GM12891 (cell line): Measurements from ENCODE around the gene BDH1.
"Not testable (repeated sequence)": the region's sequence is repeated elsewhere in the genome, so short reads cannot be mapped to it uniquely, and the experiment has no call there.

Source experiments
- DNase-seq: peaks from one replicate; pipeline ENCODE4 v3.0.0; 2011; ENCODE audit warnings: low spot score; ENCODE audit not compliant: insufficient read length
- FAIRE-seq: peaks from 2 replicates; lab custom pipeline; 2011; peaks lifted over from hg19 to GRCh38; lab: Jason Lieb, UNC
- PAX5 ChIP-seq: IDR thresholded peaks from 2 replicates; pipeline ENCODE4 v1.6.1; 2011; ENCODE audit warnings: low read length, moderate library complexity, mild to moderate bottlenecking; ENCODE audit not compliant: insufficient read depth, severe bottlenecking
- POLR2A ChIP-seq: IDR thresholded peaks from 2 replicates; pipeline ENCODE4 v1.6.1; 2011; ENCODE audit warnings: low read depth, low read length, control low read depth
- POLR2AphosphoS5 ChIP-seq: IDR thresholded peaks from 2 replicates; pipeline ENCODE4 v1.6.1; 2011; ENCODE audit warnings: low read depth, low read length, control low read depth
- POU2F2 ChIP-seq: IDR thresholded peaks from 2 replicates; pipeline ENCODE4 v1.6.1; 2011; ENCODE audit warnings: low read depth, mild to moderate bottlenecking, control low read depth, low read length, moderate library complexity
- SPI1 ChIP-seq: IDR thresholded peaks from 2 replicates; pipeline ENCODE4 v1.6.1; 2011; ENCODE audit warnings: low read depth, low read length, control low read depth
- TAF1 ChIP-seq: IDR thresholded peaks from 2 replicates; pipeline ENCODE4 v1.6.1; 2011; ENCODE audit warnings: low read depth, low read length, control low read depth

BDH1 gene

DNA sequence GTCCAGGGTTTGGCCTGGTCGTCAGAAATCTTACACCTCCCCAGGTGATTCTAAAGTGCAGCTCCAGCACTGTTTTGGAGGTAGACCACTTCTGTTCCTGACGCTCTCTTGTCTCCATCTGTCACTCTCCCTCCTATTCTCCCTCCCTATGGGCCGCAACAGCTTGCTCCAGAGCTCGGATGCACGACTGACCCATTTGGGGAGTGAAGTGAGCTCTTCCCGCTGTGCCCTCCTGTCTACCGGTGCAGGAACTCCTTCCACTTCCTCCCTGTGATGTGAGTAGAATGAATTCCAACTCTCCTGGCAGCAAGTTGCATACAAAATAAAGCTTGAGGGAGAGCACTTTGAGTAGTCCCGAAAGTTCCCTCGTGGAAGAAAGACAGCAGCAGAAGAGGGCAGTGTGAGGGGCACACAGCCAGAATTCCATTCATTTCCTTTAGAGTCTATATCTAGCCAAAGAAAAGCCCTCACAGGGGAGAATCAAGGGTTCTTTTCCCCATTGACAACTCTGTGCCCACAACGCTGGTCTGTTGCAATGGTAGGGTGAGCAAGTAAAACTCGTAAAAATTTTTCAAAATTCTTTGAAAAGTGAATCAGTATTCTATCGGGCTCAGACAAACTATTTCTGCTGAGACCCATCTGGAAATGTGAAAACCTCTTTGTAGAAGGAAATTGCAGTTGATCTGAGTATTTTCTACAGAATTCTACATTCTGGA, 39.9 kb upstream of the BDH1 start:
- FAIRE-seq (no peak), DNase-seq (no peak)
- TF ChIP-seq POU2F2 (no peak), PAX5 (no peak), POLR2AphosphoS5 (no peak), TAF1 (no peak), SPI1 (no peak), POLR2A (no peak)

DNA sequence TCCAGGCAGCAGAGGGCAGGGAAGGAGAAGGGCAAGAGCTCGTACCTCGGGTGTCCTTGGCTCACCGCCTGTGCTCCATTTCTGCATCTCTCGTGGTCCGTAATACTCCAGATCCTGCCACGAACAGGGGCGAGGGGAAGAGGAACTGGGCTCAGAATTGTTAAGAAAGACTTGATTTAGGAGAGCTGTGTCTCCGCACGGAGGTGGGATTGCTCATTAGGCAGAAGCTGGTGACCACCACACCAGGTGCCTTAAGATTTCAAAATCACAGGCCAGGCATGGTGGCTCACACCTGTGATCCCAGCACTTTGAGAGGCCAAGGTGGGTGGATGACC, 37.2 kb upstream of the BDH1 start:
- TF ChIP-seq PAX5, result no peak
- TF ChIP-seq SPI1, result no peak
- no peak for TF ChIP-seq POLR2AphosphoS5
- no peak for TF ChIP-seq TAF1
- TF ChIP-seq POLR2A, result no peak
- TF ChIP-seq POU2F2, result no peak
- no peak for DNase-seq
- no peak for FAIRE-seq

DNA sequence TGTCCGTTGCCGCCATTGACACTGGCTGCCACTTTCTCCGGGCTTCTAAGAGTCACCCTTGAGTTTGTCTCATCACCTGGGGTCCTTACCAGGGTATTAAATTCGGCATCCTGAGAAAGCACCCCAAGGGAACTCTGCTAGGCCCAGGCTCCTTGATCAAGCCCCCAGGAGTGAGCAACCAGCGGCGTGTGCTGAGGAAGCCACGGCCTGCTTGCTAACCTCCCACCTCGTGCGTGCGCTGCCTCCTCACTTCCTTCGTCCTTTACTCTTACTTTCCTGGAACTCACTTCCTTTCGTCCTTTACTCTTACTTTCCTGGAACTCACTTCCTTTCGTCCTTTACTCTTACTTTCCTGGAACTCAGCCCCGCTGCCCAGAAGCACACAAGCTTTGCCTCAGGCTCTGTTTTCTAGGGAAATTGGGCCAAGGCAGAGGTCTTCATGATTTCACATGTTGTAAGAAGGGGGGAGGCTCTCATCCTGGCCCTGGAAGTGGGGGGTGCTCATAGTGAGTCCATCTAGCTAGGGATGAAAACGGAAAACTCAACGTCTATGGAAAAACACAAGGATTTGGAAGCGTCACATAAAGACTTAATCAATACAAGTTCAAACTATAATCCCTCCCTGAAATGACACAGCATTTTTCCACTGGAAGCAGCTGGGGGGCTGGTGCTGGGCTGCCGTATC, 36.7 kb upstream of the BDH1 start:
- no peak for TF ChIP-seq POU2F2
- no peak for TF ChIP-seq TAF1
- no peak for TF ChIP-seq POLR2A
- TF ChIP-seq SPI1, result no peak
- TF ChIP-seq POLR2AphosphoS5, result no peak
- no peak for TF ChIP-seq PAX5
- no peak for FAIRE-seq
- no peak for DNase-seq

DNA sequence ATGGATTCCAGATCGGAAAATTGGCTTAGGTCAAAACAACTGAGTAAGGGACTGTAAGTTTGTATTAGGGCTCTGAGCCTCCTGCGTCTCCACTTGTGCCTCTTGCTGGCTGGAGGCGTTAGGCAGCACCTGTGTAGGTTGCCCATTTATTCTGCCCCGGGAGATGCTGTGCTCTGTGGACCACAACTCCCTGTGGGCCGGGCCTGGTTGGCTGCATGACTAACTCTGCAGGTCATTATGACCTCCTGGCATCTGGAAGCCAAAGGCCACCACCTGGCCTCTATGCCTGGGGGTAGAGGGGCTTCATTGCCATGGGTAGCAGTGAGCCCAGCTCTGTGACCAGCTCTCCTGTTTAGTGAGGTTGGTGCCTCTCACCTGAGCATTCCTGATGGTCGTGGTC, 36.0 kb upstream of the BDH1 start:
- FAIRE-seq (no peak), DNase-seq (no peak)
- TF ChIP-seq POU2F2 (no peak), POLR2A (no peak), SPI1 (no peak), PAX5 (no peak), TAF1 (no peak), POLR2AphosphoS5 (no peak)

DNA sequence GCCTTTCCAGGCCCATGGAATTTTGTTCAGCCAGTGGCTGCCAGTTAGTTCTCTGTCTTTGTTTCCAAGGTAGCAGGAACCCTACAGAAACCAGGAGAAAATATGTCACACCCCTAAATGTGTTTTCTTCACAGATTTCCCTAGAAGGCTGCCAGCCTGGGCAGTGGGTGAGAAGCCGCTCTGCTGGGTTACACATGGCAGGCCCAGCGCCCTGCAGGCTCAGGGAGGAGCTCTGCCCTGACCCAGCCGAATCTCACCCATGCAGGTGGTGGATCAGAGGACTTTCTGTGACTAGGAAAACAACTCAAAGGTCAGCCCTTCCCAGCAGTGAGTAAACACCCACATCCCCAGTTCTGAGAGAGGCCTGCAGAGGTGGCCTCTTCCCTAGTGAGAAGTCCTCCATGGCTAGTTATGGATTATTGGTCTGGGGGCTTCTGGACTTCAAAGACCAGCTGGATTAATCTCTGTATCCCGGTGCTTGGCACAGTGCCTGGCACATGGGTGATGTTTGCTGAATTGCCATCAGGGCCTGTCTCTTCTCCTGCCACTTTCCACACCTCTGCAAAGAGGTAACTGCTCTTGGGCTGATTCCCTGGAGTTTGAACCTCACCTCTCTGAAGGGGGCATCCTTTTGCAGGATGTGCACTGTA, 34.7 kb upstream of the BDH1 start:
- DNase-seq, result no peak
- FAIRE-seq, result no peak
- TF ChIP-seq POU2F2, result no peak
- no peak for TF ChIP-seq SPI1
- TF ChIP-seq PAX5, result no peak
- no peak for TF ChIP-seq POLR2A
- TF ChIP-seq POLR2AphosphoS5, result no peak
- no peak for TF ChIP-seq TAF1

DNA sequence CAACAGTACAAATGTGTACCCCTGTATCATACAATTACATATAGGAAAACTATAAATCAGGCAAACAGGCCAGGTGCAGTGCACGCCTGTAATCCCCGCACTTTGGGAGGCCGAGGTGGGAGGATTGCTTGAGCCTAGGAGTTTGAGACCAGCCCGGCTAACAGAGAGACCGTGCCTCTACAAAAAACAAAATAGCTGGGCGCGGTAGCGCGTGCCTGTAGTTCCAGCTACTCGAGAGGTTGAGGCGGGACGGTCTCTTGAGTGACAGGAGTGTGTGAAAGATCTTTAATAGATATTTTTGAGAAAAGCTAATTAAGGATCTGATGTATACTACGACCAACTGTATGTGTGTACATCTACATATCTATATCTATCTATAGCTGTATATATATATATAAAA, 33.8 kb upstream of the BDH1 start:
- FAIRE-seq, result no peak
- TF ChIP-seq TAF1 (no peak), SPI1 (no peak), POLR2A (no peak), POU2F2 (no peak), PAX5 (no peak), POLR2AphosphoS5 (no peak)

DNA sequence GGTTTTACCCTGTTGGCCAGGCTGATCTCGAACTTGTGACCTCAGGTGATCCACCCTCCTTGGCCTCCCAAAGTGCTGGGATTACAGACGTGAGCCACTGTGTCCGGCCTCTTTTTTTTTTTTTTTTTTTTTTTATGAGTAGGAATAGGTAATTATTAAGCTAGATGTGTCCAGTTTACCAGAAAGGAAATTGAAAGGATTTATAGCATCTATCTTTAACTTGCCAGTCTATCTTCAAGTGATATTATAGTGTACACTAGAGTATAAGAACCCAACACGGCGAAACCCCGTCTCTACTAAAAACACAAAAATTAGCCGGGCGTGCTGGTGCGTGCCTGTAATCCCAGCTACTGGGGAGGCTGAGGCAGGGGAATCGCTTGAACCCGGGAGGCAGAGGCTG, 31.0 kb upstream of the BDH1 start:
- FAIRE-seq, DNase-seq: not testable (repeated sequence)

More for the DNA sequence above, 33.8 kb upstream of the BDH1 start:
- no peak for DNase-seq

DNA sequence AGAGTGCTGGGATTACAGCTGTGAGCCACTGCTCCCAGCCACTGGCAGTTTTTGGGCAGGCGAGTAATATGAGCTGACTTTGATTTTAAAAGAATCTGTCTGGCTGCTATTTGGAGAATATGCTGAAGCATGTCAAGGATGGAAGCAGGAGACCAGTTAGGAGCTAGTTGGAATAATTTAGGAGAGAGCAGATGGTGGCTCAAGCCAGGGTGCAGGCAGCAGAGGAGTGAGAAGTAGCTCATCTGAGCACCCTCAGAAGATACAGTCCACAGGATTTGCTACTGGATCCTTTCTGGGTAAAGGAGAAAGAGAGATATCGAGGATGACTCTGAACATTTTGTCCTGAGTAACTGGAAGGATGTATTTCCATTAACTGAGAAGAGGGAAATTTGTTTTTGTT, 30.4 kb upstream of the BDH1 start:
- TF ChIP-seq PAX5 (no peak), SPI1 (no peak)
- no peak for FAIRE-seq

DNA sequence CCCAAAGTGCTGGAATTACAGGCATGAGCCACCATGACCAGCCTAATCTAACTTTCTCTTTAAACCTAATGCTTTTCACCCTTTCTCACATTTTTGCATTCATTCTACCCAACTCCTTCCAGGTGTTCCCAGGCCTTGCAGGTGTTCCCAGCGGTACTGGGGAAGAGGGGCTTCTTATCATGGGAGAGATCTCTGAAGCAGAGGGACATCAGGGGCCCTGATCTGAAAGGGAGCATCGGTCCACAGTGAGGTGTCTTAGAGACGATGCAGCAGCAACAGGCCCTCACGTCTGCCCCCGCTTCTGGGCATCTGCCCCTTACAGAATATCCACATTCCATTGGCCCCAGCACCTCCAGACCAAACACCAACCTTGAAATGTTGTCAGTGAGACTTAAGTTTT, 29.0 kb upstream of the BDH1 start:
- DNase-seq (no peak), FAIRE-seq (no peak)
- TF ChIP-seq SPI1 (no peak), POLR2A (no peak), POU2F2 (no peak), PAX5 (no peak), POLR2AphosphoS5 (no peak), TAF1 (no peak)

More for the DNA sequence above, 30.4 kb upstream of the BDH1 start:
- no peak for DNase-seq

DNA sequence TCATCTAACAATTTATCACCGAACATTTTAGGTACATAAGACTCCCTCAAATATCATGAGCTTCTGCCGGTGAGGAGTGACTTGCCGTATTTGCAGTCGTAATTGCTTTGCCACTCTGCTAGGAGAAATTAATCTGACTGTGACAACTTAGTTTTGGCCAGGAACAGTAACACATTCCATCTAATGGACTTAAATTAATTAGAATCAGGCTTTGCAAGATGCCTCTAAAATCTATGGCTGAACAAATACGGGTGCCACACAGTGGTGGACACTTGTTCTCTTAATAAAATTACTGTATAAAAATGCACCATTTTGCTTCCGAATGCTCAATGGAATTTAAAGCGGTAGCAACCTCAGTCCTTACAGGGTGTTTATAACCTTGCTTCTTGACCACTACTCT, 27.6 kb upstream of the BDH1 start:
- no peak for DNase-seq
- TF ChIP-seq TAF1 (no peak), POLR2AphosphoS5 (no peak), POU2F2 (no peak), SPI1 (no peak), POLR2A (no peak), PAX5 (no peak)
- FAIRE-seq, result no peak
